ENCODE results near the gene EIF3D.
A peak's percentile ranks its signal among the peaks of the same experiment; 100 is the strongest.

Gene EIF3D

GRCh38 chr22:36528795-36529751 lies at the start of gene EIF3D:
TSS of gene EIF3D (minus strand) at chr22:36529166. CDS start at chr22:36526121, 3,045 bp downstream.
- peak; percentile 97 for DNase-seq

- DNase-seq, result no peak
Measured at GRCh38 chr22:36578619-36579018, 49.7 kb upstream of the EIF3D start.

- DNase-seq, result no peak
Measured at GRCh38 chr22:36577019-36577418, 48.1 kb upstream of the EIF3D start.

GRCh38 chr22:36574728-36575127 lies 45.8 kb upstream of the EIF3D start:
- no peak for DNase-seq

GRCh38 chr22:36573815-36574363 lies 44.9 kb upstream of the EIF3D start:
- DNase-seq, result no peak

GRCh38 chr22:36571991-36572390 lies 43.0 kb upstream of the EIF3D start:
- DNase-seq, result no peak

GRCh38 chr22:36569999-36570398 lies 41.0 kb upstream of the EIF3D start:
- no peak for DNase-seq

- DNase-seq, result no peak
Measured at GRCh38 chr22:36568846-36569245, 39.9 kb upstream of the EIF3D start.

- no peak for DNase-seq
Measured at GRCh38 chr22:36566720-36567119, 37.8 kb upstream of the EIF3D start.

GRCh38 chr22:36565686-36566085 lies 36.7 kb upstream of the EIF3D start:
- no peak for DNase-seq

- DNase-seq, result no peak
Measured at GRCh38 chr22:36565159-36565507, 36.2 kb upstream of the EIF3D start.

- no peak for DNase-seq
Measured at GRCh38 chr22:36564422-36565158, 35.6 kb upstream of the EIF3D start.

GRCh38 chr22:36563898-36564297 lies 34.9 kb upstream of the EIF3D start:
- no peak for DNase-seq

GRCh38 chr22:36563444-36563843 lies 34.5 kb upstream of the EIF3D start:
- no peak for DNase-seq

- no peak for DNase-seq
Measured at GRCh38 chr22:36563001-36563400, 34.0 kb upstream of the EIF3D start.

GRCh38 chr22:36562261-36562835 lies 33.4 kb upstream of the EIF3D start:
- no peak for DNase-seq

- no peak for DNase-seq
Measured at GRCh38 chr22:36561291-36561811, 32.4 kb upstream of the EIF3D start.

- no peak for DNase-seq
Measured at GRCh38 chr22:36560001-36560400, 31.0 kb upstream of the EIF3D start.

GRCh38 chr22:36554098-36554497 lies 25.1 kb upstream of the EIF3D start:
- DNase-seq, result no peak

- no peak for DNase-seq
Measured at GRCh38 chr22:36552289-36552688, 23.3 kb upstream of the EIF3D start.

GRCh38 chr22:36550701-36551495 lies 21.9 kb upstream of the EIF3D start:
- no peak for DNase-seq

GRCh38 chr22:36549033-36549432 lies 20.1 kb upstream of the EIF3D start:
- DNase-seq, result no peak

Measured in activated CD4-positive, alpha-beta T cell treated with anti-CD3 and anti-CD28 coated beads, Interleukin-2, amount 50 U/mL, for 1 hour (primary cell).